Neural cell (in vitro differentiated cells): ENCODE results near the gene HECTD1. TPM values are rescaled to one million over a fixed set of nuclear protein-coding genes. Genes with fewer than 3 reads are reported as not detected.

ENCODE experiments used
- H2AFZ ChIP-seq: fragments of 200-600, 300-800 bp; sonication (generic), shearing (Covaris generic); 2 replicates; pipeline ENCODE4 v1.6.0; 2014; ENCODE audit warnings: low read depth, mild to moderate bottlenecking, antibody characterized with exemption, low read length, moderate library complexity
- H3F3A ChIP-seq: fragments of 200-600 bp; shearing (Covaris generic); 2 replicates; pipeline ENCODE4 v1.6.1; 2016; ENCODE audit warnings: mild to moderate bottlenecking, moderate library complexity, mixed read lengths, antibody characterized with exemption, low read length; ENCODE audit not compliant: insufficient read depth, poor library complexity, severe bottlenecking
- H3K27ac ChIP-seq: fragments of 200-600, 300-800 bp; sonication (generic), shearing (Covaris generic); 2 replicates; pipeline ENCODE4 v1.5.1; 2014; ENCODE audit warnings: mild to moderate bottlenecking, low read length, moderate library complexity
- H3K27me3 ChIP-seq: fragments of 300-800, 200-600 bp; sonication (generic), shearing (Covaris generic); 2 replicates; pipeline ENCODE4 v1.6.0; 2014; ENCODE audit warnings: mild to moderate bottlenecking, low read depth, low read length, moderate library complexity; ENCODE audit not compliant: insufficient read depth
- H3K36me3 ChIP-seq: fragments of 300-800, 200-600 bp; sonication (generic), shearing (Covaris generic); 2 replicates; pipeline ENCODE4 v1.5.1; 2014; ENCODE audit warnings: mild to moderate bottlenecking, antibody characterized with exemption, low read length, moderate library complexity; ENCODE audit not compliant: insufficient read depth
- H3K4me2 ChIP-seq: fragments of 300-800, 200-600 bp; sonication (generic), shearing (Covaris generic); 2 replicates; pipeline ENCODE4 v1.6.0; 2014; ENCODE audit warnings: mild to moderate bottlenecking, low read length
- H3K4me3 ChIP-seq: fragments of 300-800, 200-600 bp; sonication (generic), shearing (Covaris generic); 2 replicates; pipeline ENCODE4 v1.5.1; 2014; ENCODE audit warnings: mild to moderate bottlenecking, low read length, moderate library complexity
- H3K79me2 ChIP-seq: fragments of 200-600 bp; shearing (Covaris generic); replicated peaks from 2 replicates; pipeline ENCODE4 v1.6.0; 2014; ENCODE audit warnings: mild to moderate bottlenecking, low read length, moderate library complexity; ENCODE audit not compliant: insufficient read depth
- H3K9ac ChIP-seq: fragments of 300-800, 200-600 bp; sonication (generic), shearing (Covaris generic); 2 replicates; pipeline ENCODE4 v1.6.1; 2016; ENCODE audit warnings: mild to moderate bottlenecking, low read length, mixed read lengths
- H3K9me2 ChIP-seq: fragments of 200-600 bp; shearing (Covaris generic); 2 replicates; pipeline ENCODE4 v1.6.1; 2016; ENCODE audit warnings: mild to moderate bottlenecking, low read length, mixed read lengths; ENCODE audit not compliant: insufficient read depth
- H3K9me3 ChIP-seq: fragments of 200-600, 300-800 bp; sonication (generic), shearing (Covaris generic); 2 replicates; pipeline ENCODE4 v1.6.1; 2016; ENCODE audit warnings: mild to moderate bottlenecking, mixed run types, low read length, moderate library complexity, mixed read lengths
- H4K20me1 ChIP-seq: fragments of 200-600 bp; shearing (Covaris generic); 2 replicates; pipeline ENCODE4 v1.6.1; 2016; ENCODE audit warnings: mild to moderate bottlenecking, mixed run types; ENCODE audit not compliant: insufficient read depth
- CTCF ChIP-seq: fragments of 450-650 bp; IDR thresholded peaks from 2 replicates; pipeline ENCODE4 v1.5.1; 2014; ENCODE audit warnings: antibody characterized with exemption, mild to moderate bottlenecking, moderate library complexity; ENCODE audit not compliant: poor library complexity, severe bottlenecking
- EP300 ChIP-seq: fragments of 450-650 bp; conservative IDR thresholded peaks from 2 replicates; pipeline ENCODE4 v1.6.1; 2014; ENCODE audit warnings: antibody characterized with exemption, mild to moderate bottlenecking, moderate library complexity; ENCODE audit not compliant: poor library complexity, severe bottlenecking
- EZH2 ChIP-seq: fragments of 200-600, 300-800 bp; shearing (Covaris generic), sonication (generic); IDR thresholded peaks from 2 replicates; pipeline ENCODE4 v1.6.1; 2014; ENCODE audit warnings: antibody characterized with exemption, low read length, borderline replicate concordance, mild to moderate bottlenecking; ENCODE audit not compliant: insufficient read depth, poor library complexity, severe bottlenecking
- MXI1 ChIP-seq: fragments of 450-650 bp; conservative IDR thresholded peaks from 2 replicates; pipeline ENCODE4 v1.6.1; 2014; ENCODE audit warnings: antibody characterized with exemption, mild to moderate bottlenecking; ENCODE audit not compliant: poor library complexity, severe bottlenecking
- POLR2AphosphoS5 ChIP-seq: IDR thresholded peaks from 2 replicates; pipeline ENCODE4 v1.6.1; 2012
- RAD21 ChIP-seq: fragments of 450-650 bp; conservative IDR thresholded peaks from 2 replicates; pipeline ENCODE4 v1.6.1; 2014; ENCODE audit warnings: antibody characterized with exemption, mild to moderate bottlenecking, moderate library complexity
- SMC3 ChIP-seq: fragments of 450-650 bp; conservative IDR thresholded peaks from 2 replicates; pipeline ENCODE4 v1.6.1; 2014; ENCODE audit warnings: antibody characterized with exemption, mild to moderate bottlenecking, moderate library complexity; ENCODE audit not compliant: poor library complexity
- TAF1 ChIP-seq: IDR thresholded peaks from 2 replicates; pipeline ENCODE4 v1.6.1; 2012; ENCODE audit warnings: low read depth
- polyA plus RNA-seq: library from polyadenylated mRNA; depleted of rRNA; stranded (reverse); fragments of >200 nt; gene quantifications from 2 replicates; pipeline ENCODE4 v1.2.3, GENCODE V29; 2014
- TF ChIP-seq, protein P1 (sequence below): IDR thresholded peaks from 2 replicates; pipeline ENCODE4 v1.6.1; 2012; ENCODE audit warnings: borderline replicate concordance

Gene HECTD1
- polyA plus RNA-seq, 1 donor from 2014 or later, result 144 TPM

- H3K27ac ChIP-seq, result no peak overlapping the region
- no peaks in the 10 kb centered on the region for H3K27me3 ChIP-seq
- no peaks in the 10 kb centered on the region for H4K20me1 ChIP-seq
- no peaks in the 10 kb centered on the region for H3K79me2 ChIP-seq
- no peaks in the 10 kb centered on the region for H3K9me2 ChIP-seq
- H3K9ac ChIP-seq, result no peak overlapping the region
- H3K4me2 ChIP-seq, result no peak overlapping the region
- TF ChIP-seq RAD21 (no peak), EZH2 (no peak), SMC3 (no peak), MXI1 (no peak), TAF1 (no peak), POLR2AphosphoS5 (no peak), EP300 (no peak), CTCF (no peak)
- TF ChIP-seq, protein P1, sequence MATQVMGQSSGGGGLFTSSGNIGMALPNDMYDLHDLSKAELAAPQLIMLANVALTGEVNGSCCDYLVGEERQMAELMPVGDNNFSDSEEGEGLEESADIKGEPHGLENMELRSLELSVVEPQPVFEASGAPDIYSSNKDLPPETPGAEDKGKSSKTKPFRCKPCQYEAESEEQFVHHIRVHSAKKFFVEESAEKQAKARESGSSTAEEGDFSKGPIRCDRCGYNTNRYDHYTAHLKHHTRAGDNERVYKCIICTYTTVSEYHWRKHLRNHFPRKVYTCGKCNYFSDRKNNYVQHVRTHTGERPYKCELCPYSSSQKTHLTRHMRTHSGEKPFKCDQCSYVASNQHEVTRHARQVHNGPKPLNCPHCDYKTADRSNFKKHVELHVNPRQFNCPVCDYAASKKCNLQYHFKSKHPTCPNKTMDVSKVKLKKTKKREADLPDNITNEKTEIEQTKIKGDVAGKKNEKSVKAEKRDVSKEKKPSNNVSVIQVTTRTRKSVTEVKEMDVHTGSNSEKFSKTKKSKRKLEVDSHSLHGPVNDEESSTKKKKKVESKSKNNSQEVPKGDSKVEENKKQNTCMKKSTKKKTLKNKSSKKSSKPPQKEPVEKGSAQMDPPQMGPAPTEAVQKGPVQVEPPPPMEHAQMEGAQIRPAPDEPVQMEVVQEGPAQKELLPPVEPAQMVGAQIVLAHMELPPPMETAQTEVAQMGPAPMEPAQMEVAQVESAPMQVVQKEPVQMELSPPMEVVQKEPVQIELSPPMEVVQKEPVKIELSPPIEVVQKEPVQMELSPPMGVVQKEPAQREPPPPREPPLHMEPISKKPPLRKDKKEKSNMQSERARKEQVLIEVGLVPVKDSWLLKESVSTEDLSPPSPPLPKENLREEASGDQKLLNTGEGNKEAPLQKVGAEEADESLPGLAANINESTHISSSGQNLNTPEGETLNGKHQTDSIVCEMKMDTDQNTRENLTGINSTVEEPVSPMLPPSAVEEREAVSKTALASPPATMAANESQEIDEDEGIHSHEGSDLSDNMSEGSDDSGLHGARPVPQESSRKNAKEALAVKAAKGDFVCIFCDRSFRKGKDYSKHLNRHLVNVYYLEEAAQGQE, result no peak
- peaks cover 13% of the 10 kb centered on the region for H3K36me3 ChIP-seq
- H3K4me3 ChIP-seq, result no peak overlapping the region
- no peaks in the 10 kb centered on the region for H3K9me3 ChIP-seq
- H2AFZ ChIP-seq, result no peak overlapping the region
- no peaks in the 10 kb centered on the region for H3F3A ChIP-seq
Observed at GRCh38 chr14:31113794-31114193, 93.8 kb downstream of the HECTD1 start.

- no peaks in the 10 kb centered on the region for H3F3A ChIP-seq
- H3K79me2 ChIP-seq, result no peaks in the 10 kb centered on the region
- H3K27me3 ChIP-seq, result no peaks in the 10 kb centered on the region
- no peak overlapping the region for H3K4me2 ChIP-seq
- no peaks in the 10 kb centered on the region for H3K9me3 ChIP-seq
- no peak overlapping the region for H3K27ac ChIP-seq
- no peaks in the 10 kb centered on the region for H3K9me2 ChIP-seq
- no peak overlapping the region for H2AFZ ChIP-seq
- H4K20me1 ChIP-seq, result no peaks in the 10 kb centered on the region
- H3K4me3 ChIP-seq, result no peak overlapping the region
- H3K9ac ChIP-seq, result no peak overlapping the region
- TF ChIP-seq CTCF, result no peak
- TF ChIP-seq MXI1, result no peak
- TF ChIP-seq RAD21, result no peak
- TF ChIP-seq, protein P1, result no peak
- peaks cover 29% of the 10 kb centered on the region for H3K36me3 ChIP-seq
Observed at GRCh38 chr14:31110872-31111271, 96.7 kb downstream of the HECTD1 start.
